ENCODE results near the gene RBM4B.
A peak's percentile ranks its signal among the peaks of the same experiment; 100 is the strongest.

Gene RBM4B

DNA sequence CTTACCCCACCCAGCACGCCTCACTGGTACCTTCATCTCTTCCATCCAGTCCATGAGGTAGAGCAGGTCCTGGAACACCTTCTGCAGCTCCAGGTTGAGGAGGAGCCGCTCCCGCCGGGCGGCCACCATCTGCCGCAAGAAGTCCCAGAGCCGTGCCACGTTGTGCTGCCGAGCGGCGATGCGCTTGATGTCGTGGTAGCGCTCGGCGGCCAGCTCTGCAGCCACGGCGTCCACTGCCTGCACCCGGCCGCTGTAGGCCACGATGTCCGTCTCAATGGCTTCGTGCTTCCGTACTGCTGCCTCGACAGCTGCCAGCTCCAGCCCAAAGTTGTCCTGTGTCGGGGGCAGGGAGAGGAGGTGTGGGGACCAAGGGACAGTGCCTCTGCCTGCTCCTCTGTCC is 29.8 kb upstream of the RBM4B start:
- DNase-seq (ENCODE audit: low read depth in 1 of 2, low spot score in 1 of 2): no peak

DNA sequence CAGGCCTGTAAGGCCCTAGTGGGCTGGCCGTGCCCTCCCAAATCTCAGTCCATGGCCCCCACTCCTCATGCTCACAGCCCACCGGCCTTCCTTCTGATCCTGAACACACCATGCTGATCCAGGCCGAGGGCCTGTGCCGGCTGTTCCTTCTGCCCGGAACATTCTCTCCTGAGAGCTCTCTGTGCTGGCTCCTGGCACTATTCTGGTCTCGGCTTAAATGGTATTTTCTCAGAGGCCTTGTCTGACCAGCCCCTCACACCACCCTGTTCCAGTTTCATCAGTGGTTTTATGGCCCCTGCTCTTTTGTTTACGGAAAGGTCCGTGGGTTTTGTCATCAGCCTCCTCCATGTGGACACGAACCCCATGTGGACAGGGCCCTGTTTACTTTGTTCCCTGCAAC is 29.3 kb upstream of the RBM4B start:
- no peak for DNase-seq (ENCODE audit: low read depth in 1 of 2, low spot score in 1 of 2)

DNA sequence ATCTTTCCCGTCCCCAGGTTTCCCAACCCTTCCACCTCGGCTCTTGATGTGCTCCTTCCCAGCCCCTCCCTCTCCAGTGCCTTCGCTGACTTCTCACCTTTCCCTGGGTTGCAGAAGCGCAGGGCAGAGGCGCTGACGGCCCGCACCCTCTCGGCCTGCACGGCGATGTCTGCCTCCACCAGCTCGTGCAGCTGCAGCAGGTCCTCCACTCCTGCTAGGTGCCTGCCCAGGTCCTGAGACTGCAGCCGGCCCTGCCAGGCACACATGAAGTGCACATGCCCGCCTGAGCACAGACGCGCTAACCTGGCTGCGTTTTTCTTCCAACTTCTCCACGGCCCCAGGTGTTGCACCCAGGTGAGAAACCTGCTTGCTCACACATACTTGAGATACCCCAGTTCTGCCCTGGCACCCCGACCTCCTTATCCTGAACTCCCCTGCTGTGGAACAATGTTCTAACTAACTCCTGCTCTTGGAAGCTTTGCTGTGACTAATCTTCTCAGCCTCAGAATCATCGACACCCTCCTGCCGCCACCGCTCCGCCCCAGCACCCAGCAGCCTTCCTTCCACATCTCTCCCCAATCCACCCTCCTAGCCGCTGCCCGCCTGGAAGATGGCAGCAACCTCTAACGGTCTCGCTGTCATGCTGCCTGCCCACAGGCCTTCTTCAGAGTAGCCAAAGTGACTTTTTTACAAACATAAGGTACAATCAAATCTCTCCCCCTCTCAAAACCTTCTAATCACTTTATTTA is 28.1 kb upstream of the RBM4B start:
- no peak for DNase-seq (ENCODE audit: low read depth in 1 of 2, low spot score in 1 of 2)

DNA sequence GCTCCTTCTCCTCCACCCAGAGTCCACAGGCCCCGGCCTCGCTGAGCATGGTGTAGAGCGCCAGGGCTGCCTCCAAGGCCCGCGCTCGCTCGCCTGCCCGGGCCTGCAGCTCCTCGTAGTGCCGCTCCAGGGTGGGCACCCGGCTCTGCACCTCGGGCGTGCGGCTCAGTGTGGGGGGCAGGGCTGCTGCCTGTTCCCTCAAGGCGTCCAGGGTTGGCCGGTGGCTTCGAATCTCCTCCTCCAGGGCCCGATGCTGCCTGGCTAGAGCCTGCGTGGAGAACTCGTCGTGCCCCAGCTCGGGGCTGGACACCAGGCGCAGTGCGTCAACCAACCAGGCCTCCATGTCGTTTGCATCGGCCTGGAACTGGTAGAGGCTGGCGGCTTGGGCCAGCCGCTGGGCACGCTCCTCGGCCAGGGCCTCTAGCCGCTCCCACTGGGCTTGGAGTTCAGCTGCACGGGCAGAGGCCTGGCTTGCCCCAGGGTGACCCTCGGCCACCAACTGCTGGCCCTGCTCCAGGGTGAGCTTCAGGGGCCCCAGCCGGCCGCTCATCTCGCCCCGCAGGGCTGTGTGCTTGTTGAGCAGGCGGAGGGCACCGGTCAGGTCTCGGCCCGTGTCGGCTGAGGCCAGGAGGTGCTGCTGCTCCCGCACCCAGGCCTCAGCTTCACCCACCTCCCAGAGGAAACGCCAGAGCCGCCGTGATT is 27.1 kb upstream of the RBM4B start:
- no peak for DNase-seq (ENCODE audit: low read depth in 1 of 2, low spot score in 1 of 2)

DNA sequence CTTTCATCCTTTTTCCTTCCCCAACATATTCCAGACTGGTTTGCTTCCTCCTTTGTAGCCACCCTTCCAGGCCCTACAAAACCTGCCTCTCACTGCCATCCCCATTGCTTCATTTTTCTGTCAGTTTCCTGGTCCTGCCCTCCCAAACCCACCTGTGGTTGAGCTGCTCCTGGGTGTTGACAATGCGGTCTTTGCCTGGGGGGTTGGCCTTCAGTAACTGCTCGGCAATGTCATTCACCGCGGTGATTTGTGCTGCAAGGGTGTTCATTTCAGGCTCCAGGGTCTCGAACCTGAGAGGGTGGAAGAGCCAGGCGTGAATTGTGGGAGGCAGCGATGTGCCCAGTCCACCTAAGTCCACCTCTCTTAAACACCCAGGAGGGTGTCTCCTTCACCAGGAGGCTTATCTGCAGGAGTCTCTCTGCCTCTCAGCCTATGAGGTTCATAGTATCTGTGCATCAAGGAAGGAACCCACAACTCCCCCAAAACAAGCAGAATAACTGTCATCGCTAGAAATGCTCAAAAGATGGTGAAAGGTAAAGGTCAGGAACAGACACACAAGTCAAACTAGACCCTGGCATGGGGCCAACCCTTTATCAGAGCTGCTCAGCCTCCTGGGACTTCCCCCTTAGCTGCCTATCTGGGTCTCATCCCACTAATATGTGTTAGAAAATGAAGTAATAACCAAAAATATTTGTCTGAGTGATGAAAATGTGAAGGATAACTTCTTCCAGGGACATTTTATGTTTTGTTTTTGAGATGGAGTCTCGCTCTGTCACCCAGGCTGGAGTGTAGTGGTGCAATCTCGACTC is 23.9 kb upstream of the RBM4B start:
- DNase-seq (ENCODE audit: low read depth in 1 of 2, low spot score in 1 of 2): no peak

DNA sequence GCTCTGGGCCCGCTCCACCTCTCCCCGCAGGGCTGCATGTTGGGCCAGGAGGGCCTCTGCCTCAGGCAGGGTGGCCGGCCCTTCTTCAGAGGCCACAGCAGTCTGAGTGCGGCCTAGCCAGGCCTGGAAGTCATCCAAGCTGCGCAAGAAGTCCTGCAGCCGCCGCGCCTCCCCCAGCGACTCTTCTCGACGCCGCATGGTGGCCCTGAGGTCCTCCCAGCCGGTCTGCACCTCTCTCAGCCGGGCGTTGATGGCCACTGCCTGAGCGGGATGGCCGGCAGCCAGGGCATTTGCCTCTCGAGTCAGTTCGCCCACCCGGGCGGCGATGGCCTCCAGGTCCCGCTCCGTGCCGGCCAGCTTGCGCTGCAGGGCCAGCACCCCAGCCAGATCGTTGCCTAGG is 23.1 kb upstream of the RBM4B start:
- no peak for DNase-seq (ENCODE audit: low read depth in 1 of 2, low spot score in 1 of 2)

DNA sequence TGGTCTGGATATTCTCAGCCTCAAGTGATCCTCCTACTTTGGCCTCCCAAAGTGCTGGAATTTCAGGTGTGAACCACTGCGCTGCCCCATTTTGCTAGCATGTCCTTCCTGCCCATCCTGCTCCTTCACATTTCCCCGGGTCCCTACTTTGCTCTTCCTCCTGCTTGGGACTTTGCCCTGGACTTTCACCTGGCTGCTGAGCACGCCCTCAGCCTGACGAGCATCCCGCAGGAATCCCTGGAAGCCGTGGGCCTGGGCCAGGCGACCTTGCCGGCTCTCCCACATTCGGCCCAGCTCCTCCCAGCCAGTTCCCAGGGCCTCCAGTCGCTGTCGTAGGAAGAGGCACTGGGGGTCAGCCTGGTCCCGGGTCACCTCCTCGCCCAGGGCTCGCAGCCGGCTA is 22.6 kb upstream of the RBM4B start:
- DNase-seq (ENCODE audit: low read depth in 1 of 2, low spot score in 1 of 2): no peak

DNA sequence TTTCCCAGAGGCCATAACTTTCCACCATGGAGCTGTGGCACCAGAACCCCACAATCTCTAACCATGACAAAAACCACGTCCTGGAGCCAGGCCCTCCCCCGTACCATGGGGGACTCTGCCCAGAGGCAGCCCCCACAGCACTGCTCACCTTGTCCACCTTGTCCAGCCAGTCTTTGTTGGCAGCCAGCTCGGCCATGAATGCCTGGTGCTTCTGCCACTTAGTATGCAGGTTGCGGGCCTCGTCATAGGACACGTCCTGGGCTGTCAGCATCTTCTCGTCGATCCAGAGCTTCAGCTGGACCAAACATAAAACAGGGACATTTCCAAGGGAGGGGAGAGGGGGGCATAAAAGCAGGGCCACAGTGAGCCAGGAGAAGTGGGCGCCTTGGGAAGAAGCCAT is 20.8 kb upstream of the RBM4B start:
- DNase-seq (ENCODE audit: low read depth in 1 of 2, low spot score in 1 of 2): no peak

DNA sequence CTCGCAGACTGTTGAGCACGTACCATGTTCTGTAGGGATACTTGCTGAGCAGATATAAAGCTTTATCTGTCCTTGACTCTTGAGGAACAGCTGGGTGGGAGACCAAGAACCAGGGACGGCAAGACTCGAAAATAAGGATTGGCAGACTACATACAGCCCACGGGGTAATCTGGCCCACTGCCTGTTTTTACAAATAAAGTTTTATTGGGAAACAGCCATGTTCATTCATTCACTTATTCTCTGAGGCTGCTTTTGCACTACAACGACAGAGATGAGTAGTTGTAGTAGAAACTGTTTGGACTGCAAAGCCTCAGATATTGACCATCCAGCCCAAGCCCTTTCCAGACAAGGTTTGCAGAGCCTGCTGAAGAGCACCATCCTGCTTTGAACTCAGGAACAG is 20.3 kb upstream of the RBM4B start:
- no peak for DNase-seq (ENCODE audit: low read depth in 1 of 2, low spot score in 1 of 2)

DNA sequence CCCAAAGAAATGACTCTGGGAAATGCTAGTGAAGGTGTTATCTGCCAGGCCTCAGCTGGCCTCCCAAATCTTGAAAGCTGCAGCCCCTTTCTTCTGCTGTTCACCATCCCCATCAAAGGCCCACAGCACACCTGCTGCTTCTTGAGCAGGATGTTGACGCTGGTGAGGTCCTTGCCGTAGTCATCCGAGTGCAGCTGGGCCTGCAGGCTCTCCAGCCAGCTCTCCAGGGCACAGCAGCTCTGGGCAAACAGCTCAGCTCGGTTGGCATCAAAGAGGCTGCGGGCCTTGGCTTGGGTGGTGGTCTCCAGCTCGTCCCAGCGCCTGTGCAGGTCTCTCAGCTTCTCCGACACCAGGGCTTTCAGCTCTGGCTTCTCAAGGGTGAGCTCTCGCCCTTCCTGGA is 18.5 kb upstream of the RBM4B start:
- no peak for DNase-seq (ENCODE audit: low read depth in 1 of 2, low spot score in 1 of 2)

DNA sequence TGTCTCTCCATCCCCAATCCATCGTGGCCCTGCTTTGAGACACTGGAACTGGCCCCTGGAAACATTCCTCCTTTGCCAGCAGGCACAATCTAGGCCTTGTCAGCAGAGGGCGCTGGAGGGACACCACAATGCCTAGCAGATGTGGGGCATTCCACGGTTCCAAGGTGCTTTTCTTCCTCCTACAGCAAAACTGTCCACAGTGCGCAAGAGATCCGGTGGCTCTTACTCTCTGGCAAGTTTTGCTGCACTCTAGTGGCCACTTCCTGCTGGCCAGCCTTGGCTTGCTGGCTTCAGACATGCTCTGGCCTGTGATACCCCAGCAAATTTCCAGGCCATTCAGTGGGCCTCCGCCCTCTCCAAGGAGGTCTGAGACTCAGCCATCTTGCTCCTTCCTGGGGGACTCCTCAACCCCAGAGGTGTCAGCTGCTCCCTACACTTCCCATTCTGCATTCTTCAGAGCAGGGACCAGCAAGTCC is 17.1 kb upstream of the RBM4B start:
- peak; percentile 69 to 78 for DNase-seq (ENCODE audit: low read depth in 1 of 2, low spot score in 1 of 2)

DNA sequence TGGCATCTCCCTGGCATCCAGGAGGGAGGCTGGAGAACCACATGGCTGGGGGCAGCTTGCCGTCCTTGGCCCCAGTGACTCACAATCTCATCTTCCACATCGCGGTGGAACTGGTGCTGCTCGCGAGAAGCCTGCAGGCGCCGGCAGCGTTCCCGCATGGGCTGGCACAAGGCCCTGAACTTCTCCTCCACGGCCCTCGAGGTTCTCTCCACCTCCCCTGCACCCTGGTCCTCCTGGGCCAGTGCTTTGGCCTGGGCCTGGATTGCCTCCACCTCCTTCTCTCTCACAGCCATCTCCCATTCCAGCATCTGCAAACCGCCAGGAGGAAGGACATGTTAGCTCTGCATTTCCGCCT is 16.3 kb upstream of the RBM4B start:
- no peak for DNase-seq (ENCODE audit: low read depth in 1 of 2, low spot score in 1 of 2)

DNA sequence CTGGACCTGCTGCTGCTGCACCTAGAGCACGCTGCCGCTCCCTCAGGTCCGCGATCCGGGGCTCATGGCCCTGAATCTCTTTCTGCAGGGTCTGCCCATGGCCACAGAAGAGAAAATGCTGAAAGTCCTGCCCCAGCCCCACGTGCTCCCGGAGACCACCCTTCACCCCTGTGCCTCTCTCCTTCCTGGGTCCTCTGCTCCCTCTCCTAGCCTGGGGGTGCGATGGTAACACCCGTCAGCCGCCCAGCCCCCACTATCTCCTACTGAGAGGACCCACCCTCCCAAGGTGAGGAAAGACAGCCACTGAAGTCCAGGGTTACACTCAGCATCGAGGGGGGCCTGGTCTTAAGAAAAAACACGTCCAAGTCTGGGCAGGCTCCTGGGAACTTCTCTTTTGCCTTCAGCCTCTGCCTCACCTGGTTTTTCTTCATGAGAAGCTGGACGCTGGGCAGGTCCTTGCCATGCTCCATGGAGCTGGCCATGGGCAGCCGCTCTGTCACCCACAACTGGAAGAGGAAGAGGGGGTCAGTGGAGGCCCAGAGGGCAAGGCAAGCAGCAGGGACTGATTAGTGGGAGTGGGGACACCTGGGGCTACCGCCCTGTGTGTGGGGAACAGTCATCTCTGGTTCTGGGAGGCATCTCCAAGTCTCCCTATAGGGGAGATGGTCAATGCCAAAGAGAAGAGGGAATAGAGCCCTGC is 15.8 kb upstream of the RBM4B start:
- DNase-seq (ENCODE audit: low read depth in 1 of 2, low spot score in 1 of 2): no peak

DNA sequence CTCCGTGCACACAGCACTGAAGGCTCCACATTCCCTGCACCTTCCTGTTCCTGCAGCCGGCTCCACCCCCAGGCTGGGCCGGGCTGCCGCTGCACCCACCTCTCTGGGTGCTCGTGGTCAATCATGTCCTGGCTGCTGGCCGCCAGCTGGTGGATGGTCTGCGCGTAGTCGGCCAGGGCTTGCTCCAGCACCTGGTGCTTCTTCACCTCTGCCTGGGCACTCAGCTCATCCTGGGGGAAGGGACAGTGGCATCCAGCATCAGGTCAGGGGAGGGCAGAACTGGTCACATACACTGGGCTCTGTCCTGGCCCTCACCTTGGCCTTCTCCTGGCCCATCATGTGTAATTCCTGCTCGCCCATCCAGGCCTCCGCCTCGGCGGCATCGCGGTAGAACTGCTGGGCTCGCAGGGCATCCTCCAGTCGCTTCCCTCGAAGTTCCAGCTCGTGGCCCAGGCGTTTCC is 15.2 kb upstream of the RBM4B start:
- no peak for DNase-seq (ENCODE audit: low read depth in 1 of 2, low spot score in 1 of 2)

DNA sequence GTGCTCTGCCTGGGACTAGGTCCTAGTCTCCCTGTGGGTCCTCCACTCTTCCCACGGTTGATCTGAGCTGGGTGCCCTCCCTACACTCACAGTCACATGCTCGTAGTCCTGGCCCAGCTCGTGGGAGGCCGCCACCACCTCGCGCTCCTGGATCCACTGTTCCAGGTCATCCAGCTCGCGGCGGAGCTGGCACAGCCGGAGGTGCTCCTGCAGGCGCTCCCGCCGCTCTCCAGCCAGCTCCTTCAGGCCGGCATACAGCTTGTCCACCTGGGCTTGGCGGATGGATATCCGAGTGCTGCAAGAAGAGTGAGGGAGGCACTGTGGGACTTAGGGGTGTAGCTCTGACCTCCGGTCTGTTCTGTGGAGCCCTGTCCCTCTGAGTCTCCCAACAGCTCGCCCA is 14.8 kb upstream of the RBM4B start:
- no peak for DNase-seq (ENCODE audit: low read depth in 1 of 2, low spot score in 1 of 2)

DNA sequence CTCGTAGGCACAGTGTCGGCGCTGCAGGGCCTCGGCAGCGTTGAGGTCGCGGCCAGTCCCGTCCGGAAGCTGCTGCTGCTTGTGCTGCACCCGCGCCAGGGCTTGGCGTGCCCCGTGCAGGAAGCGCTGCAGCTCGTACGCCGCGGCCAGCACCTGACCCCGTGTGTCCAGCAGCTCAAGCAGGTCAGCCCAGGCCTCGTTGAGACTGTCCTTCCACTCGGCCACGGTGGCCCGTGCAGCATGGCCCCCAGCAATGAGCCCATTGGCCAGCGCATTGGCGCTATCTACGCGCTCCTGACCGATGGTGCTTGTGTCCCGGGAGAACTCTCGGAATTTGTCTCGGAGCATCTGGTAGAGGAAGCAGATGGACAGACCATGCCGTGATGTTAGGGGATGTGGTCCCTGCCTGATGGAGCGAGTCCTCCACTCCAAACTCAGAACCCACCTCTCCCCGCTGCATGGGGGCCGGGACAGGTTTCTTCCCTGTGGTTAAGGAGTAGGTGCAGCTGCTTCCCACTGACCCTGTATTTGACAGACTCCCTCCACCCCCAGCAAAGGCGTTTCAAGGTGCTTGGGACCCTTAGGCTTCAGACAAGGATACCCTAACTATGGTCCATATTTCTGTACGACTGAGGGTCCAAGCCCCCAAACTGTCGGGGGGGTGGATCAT is 13.8 kb upstream of the RBM4B start:
- DNase-seq (ENCODE audit: low read depth in 1 of 2, low spot score in 1 of 2): no peak

DNA sequence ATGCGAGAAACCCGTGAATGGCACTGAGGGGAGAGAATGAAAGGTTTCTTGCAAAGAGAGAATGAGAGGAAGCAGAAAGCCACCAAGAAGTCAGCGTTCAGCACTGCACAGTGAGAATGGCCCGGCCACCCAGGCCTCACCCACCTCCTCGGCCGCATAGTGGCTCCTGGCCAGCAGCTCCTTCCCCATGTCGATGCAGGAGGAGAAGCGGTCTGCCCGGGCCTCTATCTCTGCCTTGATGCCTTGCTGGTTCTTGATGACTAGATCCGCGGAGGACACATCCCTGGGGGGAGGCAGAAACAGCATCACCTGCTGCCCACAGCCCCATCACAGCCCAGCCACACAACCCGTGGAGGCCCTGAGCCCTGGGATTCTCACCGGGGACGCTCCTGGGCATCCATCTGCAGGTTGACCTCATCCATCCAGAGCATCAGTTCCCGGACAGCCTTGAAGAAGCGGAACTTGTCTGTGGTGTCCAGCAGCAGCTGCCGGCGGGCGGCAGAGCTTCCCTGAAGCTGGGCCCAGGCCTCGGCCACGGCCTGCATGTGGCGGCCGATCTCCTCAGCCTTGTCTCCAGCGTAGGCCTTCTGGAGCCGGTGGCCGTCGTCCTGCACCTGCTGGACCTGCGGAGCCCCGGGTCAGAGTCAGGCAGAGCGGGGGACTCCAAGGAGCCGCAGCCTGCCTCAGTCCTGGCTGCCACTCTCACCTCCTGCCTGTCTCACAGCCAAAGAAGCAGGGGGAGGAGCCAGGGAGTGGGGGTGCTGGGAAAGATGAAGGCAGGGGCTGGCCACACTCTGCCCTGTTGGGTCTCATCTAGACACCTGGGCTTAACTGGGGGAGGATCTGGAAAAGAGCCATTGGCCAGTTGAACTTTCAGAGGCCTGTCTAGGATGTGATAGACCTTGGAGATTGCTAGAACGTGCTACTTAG is 12.2 kb upstream of the RBM4B start:
- no peak for DNase-seq (ENCODE audit: low read depth in 1 of 2, low spot score in 1 of 2)

DNA sequence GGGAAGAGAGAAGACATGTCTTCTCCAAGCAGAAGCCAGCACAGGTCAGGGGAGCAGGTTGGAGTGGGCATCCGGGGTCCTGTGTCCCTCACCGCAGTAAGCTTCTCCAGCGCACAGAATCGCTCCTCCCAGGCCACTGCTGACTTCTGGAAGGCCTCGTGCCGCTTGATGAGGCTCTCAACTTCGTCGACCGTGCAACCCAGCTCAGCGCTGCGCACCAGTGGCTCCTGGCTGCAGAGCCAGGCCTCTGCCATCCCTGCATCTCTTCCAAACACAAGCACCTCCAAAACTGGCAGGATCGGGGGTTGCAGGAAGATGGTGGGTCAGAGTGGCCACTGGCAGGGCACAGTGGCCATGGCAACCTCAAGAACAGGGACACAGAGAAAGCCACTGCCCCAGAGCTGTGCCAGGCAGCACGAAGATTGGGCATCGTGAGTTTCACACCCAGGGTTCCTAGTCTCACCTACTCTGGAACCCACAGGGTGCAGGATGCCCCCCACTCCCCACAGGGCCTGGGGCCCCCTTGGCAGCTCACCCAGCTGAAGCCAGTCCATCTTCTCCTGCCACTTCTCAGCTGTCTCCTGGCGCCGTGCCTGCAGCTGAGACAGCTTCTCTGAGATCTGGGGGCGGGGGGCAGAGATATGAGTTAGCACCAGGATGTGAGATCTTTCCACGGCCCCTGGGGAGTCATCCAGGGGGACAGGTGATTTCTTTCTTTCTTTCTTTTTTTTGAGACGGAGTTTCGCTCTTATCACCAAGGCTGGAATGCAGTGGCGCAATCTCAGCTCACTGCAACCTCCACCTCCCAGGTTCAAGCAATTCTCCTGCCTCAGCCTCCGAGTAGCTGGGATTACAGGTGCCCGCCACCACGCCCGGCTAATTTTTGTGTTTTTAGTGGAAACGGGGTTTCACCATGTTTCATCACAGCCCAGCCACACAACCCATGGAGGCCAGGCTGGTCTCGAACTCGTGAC is 11.2 kb upstream of the RBM4B start:
- DNase-seq (ENCODE audit: low read depth in 1 of 2, low spot score in 1 of 2): no peak
